GM23338 (cell line): Measurements from ENCODE around the gene FOXRED1. TPM values are rescaled to one million over a fixed set of nuclear protein-coding genes. Genes with fewer than 3 reads are reported as not detected.

ENCODE experiments used
- ATAC-seq: fragments of 200-7000 bp; cut with Tn5 transposase; 3 replicates; pipeline ENCODE4 v1.9.1; 2020
- DNase-seq: peaks from one replicate; pipeline ENCODE4 v3.0.0-alpha.2; 2015; ENCODE audit warnings: low spot score
- H2AFZ ChIP-seq: fragments of 200-600 bp; sonication (generic); 2 replicates; pipeline ENCODE4 v1.8.0; 2016; ENCODE audit warnings: antibody characterized with exemption, mild to moderate bottlenecking, moderate library complexity
- H3F3A ChIP-seq: fragments of 200-600 bp; sonication (generic); replicated peaks from 2 replicates; pipeline ENCODE4 v1.8.0; 2017; ENCODE audit warnings: antibody characterized with exemption, mixed run types, low read depth
- H3K27ac ChIP-seq: fragments of 200-600 bp; sonication (generic); 2 replicates; pipeline ENCODE4 v1.6.1; 2016; ENCODE audit warnings: low read depth
- H3K27me3 ChIP-seq: fragments of 200-600 bp; sonication (generic); 2 replicates; pipeline ENCODE4 v1.8.0; 2016; ENCODE audit warnings: mild to moderate bottlenecking, mixed run types, moderate library complexity; ENCODE audit not compliant: insufficient read depth
- H3K36me3 ChIP-seq: fragments of 200-600 bp; sonication (generic); 2 replicates; pipeline ENCODE4 v1.8.0; 2016; ENCODE audit warnings: mild to moderate bottlenecking; ENCODE audit not compliant: insufficient read depth
- H3K4me1 ChIP-seq: fragments of 200-600 bp; sonication (generic); 2 replicates; pipeline ENCODE4 v1.8.0; 2016; ENCODE audit warnings: mild to moderate bottlenecking, moderate library complexity; ENCODE audit not compliant: insufficient read depth
- H3K4me2 ChIP-seq: fragments of 200-600 bp; sonication (generic); 2 replicates; pipeline ENCODE4 v1.7.1; 2017; ENCODE audit warnings: mixed run types
- H3K4me3 ChIP-seq: fragments of 200-600 bp; sonication (generic); 2 replicates; pipeline ENCODE4 v1.6.1; 2016; ENCODE audit warnings: mixed run types
- H3K79me2 ChIP-seq: fragments of 200-600 bp; sonication (generic); replicated peaks from 2 replicates; pipeline ENCODE4 v1.8.0; 2017; ENCODE audit warnings: mild to moderate bottlenecking; ENCODE audit not compliant: insufficient read depth
- H3K9me2 ChIP-seq: fragments of 200-600 bp; sonication (generic); 2 replicates; pipeline ENCODE4 v1.8.0; 2017; ENCODE audit not compliant: insufficient read depth
- H4K20me1 ChIP-seq: fragments of 200-600 bp; sonication (generic); replicated peaks from 2 replicates; pipeline ENCODE4 v1.8.0; 2017; ENCODE audit warnings: mild to moderate bottlenecking; ENCODE audit not compliant: insufficient read depth
- H3K27ac Mint-ChIP-seq: 2 replicates; pipeline ENCODE4 v1.8.0; 2020; ENCODE audit warnings: inconsistent platforms, mild to moderate bottlenecking, moderate library complexity, mixed read lengths
- H3K27me3 Mint-ChIP-seq: 3 replicates; pipeline ENCODE4 v1.8.0; 2022; ENCODE audit warnings: low read depth, mild to moderate bottlenecking, moderate library complexity, mixed read lengths, inconsistent platforms; ENCODE audit not compliant: insufficient read depth, poor library complexity
- H3K36me3 Mint-ChIP-seq: 3 replicates; pipeline ENCODE4 v1.8.0; 2021; ENCODE audit warnings: low read depth, mild to moderate bottlenecking, inconsistent platforms, moderate library complexity, mixed read lengths
- H3K4me1 Mint-ChIP-seq: 3 replicates; pipeline ENCODE4 v1.8.0; 2020; ENCODE audit warnings: mild to moderate bottlenecking, inconsistent platforms, mixed read lengths
- H3K4me3 Mint-ChIP-seq: 3 replicates; pipeline ENCODE4 v1.8.0; 2021; ENCODE audit warnings: moderate library complexity, mild to moderate bottlenecking, inconsistent platforms, mixed read lengths
- H3K9me3 Mint-ChIP-seq: 3 replicates; pipeline ENCODE4 v1.8.0; 2020; ENCODE audit warnings: moderate library complexity, mild to moderate bottlenecking, inconsistent platforms, mixed read lengths
- CREB1 ChIP-seq: fragments of 250-450 bp; sonication (Bioruptor Pico); IDR thresholded peaks from 2 replicates; pipeline ENCODE4 v1.5.0; 2020; ENCODE audit warnings: low read depth, mild to moderate bottlenecking, moderate library complexity
- ETS1 ChIP-seq: IDR thresholded peaks from 2 replicates; pipeline ENCODE4 v1.6.1; 2016; ENCODE audit warnings: antibody characterized with exemption
- EZH2 ChIP-seq: fragments of 200-600 bp; sonication (generic); IDR thresholded peaks from one replicate; pipeline ENCODE4 v1.8.0; 2017; ENCODE audit warnings: antibody characterized with exemption, mild to moderate bottlenecking, low read depth; ENCODE audit not compliant: unreplicated experiment
- EZH2phosphoT487 ChIP-seq: fragments of 200-600 bp; sonication (generic); IDR thresholded peaks from one replicate; pipeline ENCODE4 v1.8.1; 2018; ENCODE audit warnings: antibody characterized with exemption; ENCODE audit not compliant: unreplicated experiment
- JUNB ChIP-seq: IDR thresholded peaks from one replicate; pipeline ENCODE4 v1.6.1; 2016; ENCODE audit warnings: antibody characterized with exemption; ENCODE audit not compliant: unreplicated experiment
- NANOG ChIP-seq: IDR thresholded peaks from 2 replicates; pipeline ENCODE4 v1.6.1; 2016; ENCODE audit warnings: antibody characterized with exemption, borderline replicate concordance
- POLR2AphosphoS5 ChIP-seq: IDR thresholded peaks from 2 replicates; pipeline ENCODE4 v1.6.1; 2016; ENCODE audit warnings: antibody characterized with exemption, low read depth
- REST ChIP-seq: IDR thresholded peaks from one replicate; pipeline ENCODE4 v1.6.1; 2018; ENCODE audit warnings: antibody characterized with exemption; ENCODE audit not compliant: unreplicated experiment
- STAT1 ChIP-seq: IDR thresholded peaks from one replicate; pipeline ENCODE4 v1.6.1; 2016; ENCODE audit warnings: antibody characterized with exemption; ENCODE audit not compliant: unreplicated experiment
- ZNF114 ChIP-seq: fragments of 250-450 bp; sonication (Bioruptor Pico); IDR thresholded peaks from 2 replicates; pipeline ENCODE4 v1.5.0; 2020; ENCODE audit warnings: mild to moderate bottlenecking, moderate library complexity
- ZNF331 ChIP-seq: fragments of 250-450 bp; sonication (Bioruptor Pico); IDR thresholded peaks from 2 replicates; pipeline ENCODE4 v1.5.0; 2020; ENCODE audit warnings: low read depth, mild to moderate bottlenecking, moderate library complexity
- polyA plus RNA-seq: library from polyadenylated mRNA; unstranded; fragments of >200 nt; fragmentation: Nextera tagmentation; extraction: Ambion mirVana; gene quantifications from 2 replicates; pipeline ENCODE4 v1.2.1, GENCODE V29; 2016
- total RNA-seq: library from RNA; depleted of rRNA; stranded (reverse); fragments of >200 nt; shearing (Covaris generic); gene quantifications from 2 replicates; pipeline ENCODE4 v1.2.3, GENCODE V29; 2014
- TF ChIP-seq, protein P1 (sequence below): fragments of 250-450 bp; sonication (Bioruptor Pico); IDR thresholded peaks from 2 replicates; pipeline ENCODE4 v1.5.0; 2020; ENCODE audit warnings: mild to moderate bottlenecking, moderate library complexity
- TF ChIP-seq, protein P2 (sequence below), 2 experiments: fragments of 200-600 bp in 1 of 2; sonication (generic) in 1 of 2; conservative IDR thresholded peaks; 2 replicates each; pipeline versions ENCODE4 v1.5.1 to v1.6.1; 2016 to 2017; ENCODE audit warnings: antibody characterized with exemption in 2 of 2, low read depth in 2 of 2, mild to moderate bottlenecking in 2 of 2, moderate library complexity in 1 of 2

Gene FOXRED1
- total and polyA plus RNA-seq, 2 experiments from 2014 or later = 25.2 to 59.2 TPM

DNA sequence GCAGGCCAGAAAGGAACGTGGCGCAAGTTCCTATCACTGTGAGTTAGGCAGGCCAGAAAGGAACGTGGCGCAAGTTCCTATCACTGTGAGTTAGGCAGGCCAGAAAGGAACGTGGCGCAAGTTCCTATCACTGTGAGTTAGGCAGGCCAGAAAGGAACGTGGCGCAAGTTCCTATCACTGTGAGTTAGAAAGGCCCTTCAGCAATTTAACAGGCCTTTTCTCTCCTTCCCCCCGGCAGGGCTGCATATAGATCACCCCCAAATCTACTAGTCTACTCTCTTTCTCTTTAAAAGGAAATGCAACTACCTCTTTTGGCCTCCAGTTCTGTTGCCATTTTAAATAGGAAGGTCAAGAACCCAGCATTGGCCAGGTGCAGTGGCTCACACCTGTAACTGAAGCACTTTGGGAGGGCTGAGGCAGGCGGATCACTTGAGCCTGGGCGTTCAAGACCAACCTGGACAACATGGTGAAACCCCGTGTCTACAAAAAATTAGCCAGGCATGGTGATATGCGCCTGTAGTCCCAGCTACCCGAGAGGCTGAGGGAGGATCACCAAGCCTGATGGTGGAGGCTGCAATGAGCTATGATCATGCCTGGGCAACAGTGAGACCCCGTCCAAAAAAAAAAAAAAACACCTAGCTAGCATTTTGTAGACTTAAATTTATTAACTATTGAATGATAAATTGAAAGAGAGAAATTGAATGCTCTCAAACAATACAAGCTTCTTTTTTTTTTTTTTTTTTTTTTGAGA, 42.4 kb upstream of the FOXRED1 start:
- Histone ChIP-seq H3K4me3 (no peak overlapping the region), H3K27ac (no peak overlapping the region), H4K20me1 (peaks cover 6% of the 10 kb centered on the region; the same call in 1 of the 2 replicates), H3K36me3 (0 out of 2 replicates have a peak, but pooled peaks cover 3% of the 10 kb centered on the region), H3K79me2 (peaks cover 89% of the 10 kb centered on the region), H3K27me3 (no peaks in the 10 kb centered on the region), H3K9me2 (no peaks in the 10 kb centered on the region), H3K4me2 (no peak overlapping the region), H3K4me1 (no peaks in the 10 kb centered on the region), H2AFZ (no peak overlapping the region), H3F3A (no peaks in the 10 kb centered on the region)
- DNase-seq (no peak), ATAC-seq (no peak)
- TF ChIP-seq ZNF331 (CRISPR knock-in tag) (no peak), POLR2AphosphoS5 (no peak), EZH2phosphoT487 (no peak), REST (no peak), EZH2 (no peak), JUNB (no peak), STAT1 (no peak), CREB1 (CRISPR knock-in tag) (no peak), ZNF114 (CRISPR knock-in tag) (no peak), ETS1 (no peak), NANOG (no peak)
- TF ChIP-seq, protein P1, sequence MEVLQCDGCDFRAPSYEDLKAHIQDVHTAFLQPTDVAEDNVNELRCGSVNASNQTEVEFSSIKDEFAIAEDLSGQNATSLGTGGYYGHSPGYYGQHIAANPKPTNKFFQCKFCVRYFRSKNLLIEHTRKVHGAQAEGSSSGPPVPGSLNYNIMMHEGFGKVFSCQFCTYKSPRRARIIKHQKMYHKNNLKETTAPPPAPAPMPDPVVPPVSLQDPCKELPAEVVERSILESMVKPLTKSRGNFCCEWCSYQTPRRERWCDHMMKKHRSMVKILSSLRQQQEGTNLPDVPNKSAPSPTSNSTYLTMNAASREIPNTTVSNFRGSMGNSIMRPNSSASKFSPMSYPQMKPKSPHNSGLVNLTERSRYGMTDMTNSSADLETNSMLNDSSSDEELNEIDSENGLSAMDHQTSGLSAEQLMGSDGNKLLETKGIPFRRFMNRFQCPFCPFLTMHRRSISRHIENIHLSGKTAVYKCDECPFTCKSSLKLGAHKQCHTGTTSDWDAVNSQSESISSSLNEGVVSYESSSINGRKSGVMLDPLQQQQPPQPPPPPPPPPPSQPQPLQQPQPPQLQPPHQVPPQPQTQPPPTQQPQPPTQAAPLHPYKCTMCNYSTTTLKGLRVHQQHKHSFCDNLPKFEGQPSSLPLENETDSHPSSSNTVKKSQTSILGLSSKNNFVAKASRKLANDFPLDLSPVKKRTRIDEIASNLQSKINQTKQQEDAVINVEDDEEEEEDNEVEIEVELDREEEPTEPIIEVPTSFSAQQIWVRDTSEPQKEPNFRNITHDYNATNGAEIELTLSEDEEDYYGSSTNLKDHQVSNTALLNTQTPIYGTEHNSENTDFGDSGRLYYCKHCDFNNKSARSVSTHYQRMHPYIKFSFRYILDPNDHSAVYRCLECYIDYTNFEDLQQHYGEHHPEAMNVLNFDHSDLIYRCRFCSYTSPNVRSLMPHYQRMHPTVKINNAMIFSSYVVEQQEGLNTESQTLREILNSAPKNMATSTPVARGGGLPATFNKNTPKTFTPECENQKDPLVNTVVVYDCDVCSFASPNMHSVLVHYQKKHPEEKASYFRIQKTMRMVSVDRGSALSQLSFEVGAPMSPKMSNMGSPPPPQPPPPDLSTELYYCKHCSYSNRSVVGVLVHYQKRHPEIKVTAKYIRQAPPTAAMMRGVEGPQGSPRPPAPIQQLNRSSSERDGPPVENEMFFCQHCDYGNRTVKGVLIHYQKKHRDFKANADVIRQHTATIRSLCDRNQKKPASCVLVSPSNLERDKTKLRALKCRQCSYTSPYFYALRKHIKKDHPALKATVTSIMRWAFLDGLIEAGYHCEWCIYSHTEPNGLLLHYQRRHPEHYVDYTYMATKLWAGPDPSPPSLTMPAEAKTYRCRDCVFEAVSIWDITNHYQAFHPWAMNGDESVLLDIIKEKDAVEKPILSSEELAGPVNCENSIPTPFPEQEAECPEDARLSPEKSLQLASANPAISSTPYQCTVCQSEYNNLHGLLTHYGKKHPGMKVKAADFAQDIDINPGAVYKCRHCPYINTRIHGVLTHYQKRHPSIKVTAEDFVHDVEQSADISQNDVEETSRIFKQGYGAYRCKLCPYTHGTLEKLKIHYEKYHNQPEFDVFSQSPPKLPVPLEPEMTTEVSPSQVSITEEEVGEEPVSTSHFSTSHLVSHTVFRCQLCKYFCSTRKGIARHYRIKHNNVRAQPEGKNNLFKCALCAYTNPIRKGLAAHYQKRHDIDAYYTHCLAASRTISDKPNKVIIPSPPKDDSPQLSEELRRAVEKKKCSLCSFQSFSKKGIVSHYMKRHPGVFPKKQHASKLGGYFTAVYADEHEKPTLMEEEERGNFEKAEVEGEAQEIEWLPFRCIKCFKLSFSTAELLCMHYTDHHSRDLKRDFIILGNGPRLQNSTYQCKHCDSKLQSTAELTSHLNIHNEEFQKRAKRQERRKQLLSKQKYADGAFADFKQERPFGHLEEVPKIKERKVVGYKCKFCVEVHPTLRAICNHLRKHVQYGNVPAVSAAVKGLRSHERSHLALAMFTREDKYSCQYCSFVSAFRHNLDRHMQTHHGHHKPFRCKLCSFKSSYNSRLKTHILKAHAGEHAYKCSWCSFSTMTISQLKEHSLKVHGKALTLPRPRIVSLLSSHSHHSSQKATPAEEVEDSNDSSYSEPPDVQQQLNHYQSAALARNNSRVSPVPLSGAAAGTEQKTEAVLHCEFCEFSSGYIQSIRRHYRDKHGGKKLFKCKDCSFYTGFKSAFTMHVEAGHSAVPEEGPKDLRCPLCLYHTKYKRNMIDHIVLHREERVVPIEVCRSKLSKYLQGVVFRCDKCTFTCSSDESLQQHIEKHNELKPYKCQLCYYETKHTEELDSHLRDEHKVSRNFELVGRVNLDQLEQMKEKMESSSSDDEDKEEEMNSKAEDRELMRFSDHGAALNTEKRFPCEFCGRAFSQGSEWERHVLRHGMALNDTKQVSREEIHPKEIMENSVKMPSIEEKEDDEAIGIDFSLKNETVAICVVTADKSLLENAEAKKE = no peak
- TF ChIP-seq, protein P2, sequence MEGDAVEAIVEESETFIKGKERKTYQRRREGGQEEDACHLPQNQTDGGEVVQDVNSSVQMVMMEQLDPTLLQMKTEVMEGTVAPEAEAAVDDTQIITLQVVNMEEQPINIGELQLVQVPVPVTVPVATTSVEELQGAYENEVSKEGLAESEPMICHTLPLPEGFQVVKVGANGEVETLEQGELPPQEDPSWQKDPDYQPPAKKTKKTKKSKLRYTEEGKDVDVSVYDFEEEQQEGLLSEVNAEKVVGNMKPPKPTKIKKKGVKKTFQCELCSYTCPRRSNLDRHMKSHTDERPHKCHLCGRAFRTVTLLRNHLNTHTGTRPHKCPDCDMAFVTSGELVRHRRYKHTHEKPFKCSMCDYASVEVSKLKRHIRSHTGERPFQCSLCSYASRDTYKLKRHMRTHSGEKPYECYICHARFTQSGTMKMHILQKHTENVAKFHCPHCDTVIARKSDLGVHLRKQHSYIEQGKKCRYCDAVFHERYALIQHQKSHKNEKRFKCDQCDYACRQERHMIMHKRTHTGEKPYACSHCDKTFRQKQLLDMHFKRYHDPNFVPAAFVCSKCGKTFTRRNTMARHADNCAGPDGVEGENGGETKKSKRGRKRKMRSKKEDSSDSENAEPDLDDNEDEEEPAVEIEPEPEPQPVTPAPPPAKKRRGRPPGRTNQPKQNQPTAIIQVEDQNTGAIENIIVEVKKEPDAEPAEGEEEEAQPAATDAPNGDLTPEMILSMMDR (conservative IDR thresholded peaks at IDR 0.05; ENCODE audit: low read depth in 2 of 2) = no peak
- Mint-ChIP-seq H3K4me3 (no peak overlapping the region), H3K9me3 (peaks cover 22% of the 10 kb centered on the region), H3K4me1 (no peaks in the 10 kb centered on the region), H3K27ac (no peak overlapping the region), H3K36me3 (peaks cover 29% of the 10 kb centered on the region), H3K27me3 (peaks cover 12% of the 10 kb centered on the region)
